Ovary (tissue), 9 donors: ENCODE data around the gene TTC39B. TPM values are rescaled to one million over a fixed set of nuclear protein-coding genes. Genes with fewer than 3 reads are reported as not detected.

Source experiments
- DNase-seq, 5 donors: peaks; one replicate each; pipeline ENCODE4 v3.0.0-alpha.2; 2019 to 2020
- H3K27ac ChIP-seq, 2 donors: fragments of 200-600 bp; one replicate each; pipeline versions ENCODE4 v1.5.1 to v1.8.0; 2019 to 2022
- H3K27me3 ChIP-seq: fragments of 200-600 bp; one replicate; pipeline ENCODE4 v1.8.0; 2022
- H3K36me3 ChIP-seq: fragments of 200-600 bp; sonication (generic); one replicate; pipeline ENCODE4 v1.5.1; 2019
- H3K4me1 ChIP-seq: one replicate; pipeline ENCODE4 v1.8.1; 2013; ENCODE audit warnings: mild to moderate bottlenecking, moderate library complexity; ENCODE audit not compliant: insufficient read depth
- H3K4me3 ChIP-seq: fragments of 200-600 bp; sonication (generic); one replicate; pipeline ENCODE4 v1.5.1; 2017
- H3K9me3 ChIP-seq, 2 donors: fragments of 200-600 bp in 1 of 2; sonication (generic) in 1 of 2; one replicate each; pipeline versions ENCODE4 v1.5.1 to v1.8.1; 2013 to 2019; ENCODE audit warnings: mild to moderate bottlenecking in 1 of 2, moderate library complexity in 1 of 2
- CTCF ChIP-seq, 3 donors: fragments of 450-650 bp in 2 of 3; fragments of 200-600 bp in 1 of 3; IDR thresholded peaks; one replicate each; pipeline versions ENCODE4 v1.5.1 to v1.8.0; 2016 to 2022; ENCODE audit warnings: antibody characterized with exemption in 3 of 3, mild to moderate bottlenecking in 1 of 3
- EP300 ChIP-seq: sonication (generic); formaldehyde crosslinking; IDR thresholded peaks from one replicate; pipeline ENCODE4 v1.6.1; 2017; ENCODE audit warnings: antibody characterized with exemption
- POLR2A ChIP-seq: fragments of 450-650 bp; IDR thresholded peaks from one replicate; pipeline ENCODE4 v1.6.1; 2017; ENCODE audit warnings: antibody characterized with exemption, mild to moderate bottlenecking, moderate library complexity
- WGBS, 3 donors: extraction: QIAGEN DNeasy Blood & Tissue Kit in 1 of 3; methylation state at CpG; one replicate each; pipeline versions ENCODE4 v1.1.5 to v1.1.7; 2013 to 2017; 5-methylcytosine and 5-hydroxymethylcytosine counted together
- intact Hi-C, 4 donors: fragments of 100-400 bp; cut with DNase I; formaldehyde crosslinking; loops; one replicate each; pipeline versions ENCODE4 v1.11.0 to v1.15.1; 2022 to 2023
- polyA plus RNA-seq, 2 donors: library from polyadenylated mRNA; stranded (reverse); fragments of 200-250 nt in 1 of 2; fragments of 350-450 nt in 1 of 2; fragmentation: Illumina TruSeq in 1 of 2; extraction: RNeasy Lipid Tissue Mini Kit (QIAGEN cat#74804) in 1 of 2; gene quantifications; one replicate each; pipeline ENCODE4 v1.2.3, GENCODE V29; 2013 to 2014
- total RNA-seq, 7 donors: library from RNA; depleted of rRNA in 2 of 7; stranded (reverse); fragments of >200 nt in 2 of 7; fragmentation: NEBNext Ultra II Directional in 3 of 7; extraction: Animal tissue kit (Norgen Biotek cat#: 25700) in 3 of 7; gene quantifications; one replicate each; pipeline versions ENCODE4 v1.1.0 to v1.2.4, GENCODE V29; 2016 to 2023
- donor health status: DM: no; HTN: no; CAD: no; lungs with moderate emphysema.
- donor health status: DM: no; HTN: no; CAD: no.
- donor health status: Bipolar disorder and iron deficiency.
- donor health status: DM: yes; HTN: yes; CAD: no.
- donor health status: DM: no; HTN: no; CAD: no.
- donor health status: DM: yes; HTN: yes; CAD: no.

TTC39B gene
- total and polyA plus RNA-seq, 9 donors: 2.9 to 26.0 (median 11.0) TPM

GRCh38 chr9:15219546-15219945 is 87.5 kb downstream of the TTC39B start:
- H3K4me1 ChIP-seq: no peaks in the 10 kb centered on the region
- no peaks in the 10 kb centered on the region for H3K27me3 ChIP-seq
- intact Hi-C loops: loop anchor here in 3 of 4 donors (10.0 kb wide), 4 partner anchors 85 to 385 kb away; partner anchors contain the start of genes SNAPC3 (in 1 of the 3) and TTC39B (in 1 of the 3)
- 80 to 88% (median 87%) methylated on average over 5 of the region's 5 CpGs for WGBS, 3 donors
- H3K9me3 ChIP-seq: no peaks in the 10 kb centered on the region
- TF ChIP-seq CTCF (IDR thresholded peaks at IDR 0.05) (no peak), EP300 (no peak), POLR2A (no peak)
- no peak overlapping the region for H3K27ac ChIP-seq
- no peak for DNase-seq
- H3K4me3 ChIP-seq: no peak overlapping the region
- no peaks in the 10 kb centered on the region for H3K36me3 ChIP-seq

- TF ChIP-seq EP300: no peak
- no peak for DNase-seq
- no peaks in the 10 kb centered on the region for H3K27me3 ChIP-seq
- H3K4me3 ChIP-seq: no peak overlapping the region
- H3K36me3 ChIP-seq: no peaks in the 10 kb centered on the region
- H3K27ac ChIP-seq: no peak overlapping the region
- intact Hi-C loops: loop anchor here in 3 of 4 donors (10.0 kb wide), 4 partner anchors 86 to 386 kb away; partner anchors contain the start of genes SNAPC3 (in 1 of the 3) and TTC39B (in 1 of the 3)
- no peaks in the 10 kb centered on the region for H3K4me1 ChIP-seq
- no peaks in the 10 kb centered on the region for H3K9me3 ChIP-seq
Measured at GRCh38 chr9:15218994-15219393, 88.0 kb downstream of the TTC39B start.

- intact Hi-C loops: loop anchor here in 3 of 4 donors (5.0 to 10.0 kb wide), 5 partner anchors 92 to 392 kb away; partner anchors contain the start of genes SNAPC3 (in 1 of the 3) and TTC39B (in 1 of the 3)
- Histone ChIP-seq H3K27me3 (no peaks in the 10 kb centered on the region), H3K9me3 (no peaks in the 10 kb centered on the region), H3K36me3 (no peaks in the 10 kb centered on the region), H3K27ac (no peak overlapping the region), H3K4me3 (no peak overlapping the region), H3K4me1 (no peaks in the 10 kb centered on the region)
- TF ChIP-seq POLR2A (no peak), CTCF (IDR thresholded peaks at IDR 0.05) (no peak), EP300 (no peak)
- 93 to 95% (median 93%) methylated on average over 5 of the region's 5 CpGs for WGBS, 3 donors
- DNase-seq: no peak
Measured at GRCh38 chr9:15213249-15213648, 93.8 kb downstream of the TTC39B start.

- Histone ChIP-seq H3K27me3 (no peaks in the 10 kb centered on the region), H3K4me1 (no peaks in the 10 kb centered on the region), H3K4me3 (no peak overlapping the region), H3K36me3 (no peaks in the 10 kb centered on the region), H3K27ac (no peak overlapping the region), H3K9me3 (no peaks in the 10 kb centered on the region)
- WGBS, 3 donors: 57 to 69% (median 61%) methylated on average over 4 of the region's 4 CpGs
- no peak for DNase-seq
- intact Hi-C loops: loop anchor here in 3 of 4 donors (5.0 to 10.0 kb wide), 5 partner anchors 93 to 393 kb away; partner anchors contain the start of genes SNAPC3 (in 1 of the 3) and TTC39B (in 1 of the 3)
- TF ChIP-seq CTCF (IDR thresholded peaks at IDR 0.05) (peak in 1 of 3 donors; percentile 5), EP300 (no peak)
Measured at GRCh38 chr9:15211815-15212495, 95.1 kb downstream of the TTC39B start.
